ENCODE measurements around the gene CDC23.
A peak's percentile ranks its signal among the peaks of the same experiment; 100 is the strongest.
"Not testable (repeated sequence)": the region's sequence is repeated elsewhere in the genome, so short reads cannot be mapped to it uniquely, and the experiment has no call there.

The CDC23 gene

GRCh38 chr5:138213161-138214029, at the start of gene CDC23:
Gene CDC23, minus strand, starts transcription at chr5:138213323. Its CDS starts 11 bp downstream, at chr5:138213312.
- DNase-seq (ENCODE audit: low read depth) = peak; percentile 98
- H3K4me3 ChIP-seq (ENCODE audit: low read depth, low read length) = peak within 1 kb of the TSS; percentile 97
- no peak for TF ChIP-seq CTCF (conservative IDR thresholded peaks at IDR 0.05; ENCODE audit: low read depth, low read length)

GRCh38 chr5:138258704-138259292, 45.7 kb upstream of the CDC23 start:
- no peak overlapping the region for H3K4me3 ChIP-seq (ENCODE audit: low read depth, low read length)
- no peak for DNase-seq (ENCODE audit: low read depth)
- TF ChIP-seq CTCF (conservative IDR thresholded peaks at IDR 0.05; ENCODE audit: low read depth, low read length) = no peak

GRCh38 chr5:138257583-138257982, 44.5 kb upstream of the CDC23 start:
- no peak for DNase-seq (ENCODE audit: low read depth)
- H3K4me3 ChIP-seq (ENCODE audit: low read depth, low read length) = no peak overlapping the region
- TF ChIP-seq CTCF (conservative IDR thresholded peaks at IDR 0.05; ENCODE audit: low read depth, low read length) = no peak

GRCh38 chr5:138252944-138253343, 39.8 kb upstream of the CDC23 start:
- no peak for DNase-seq (ENCODE audit: low read depth)
- no peak overlapping the region for H3K4me3 ChIP-seq (ENCODE audit: low read depth, low read length)
- TF ChIP-seq CTCF (conservative IDR thresholded peaks at IDR 0.05; ENCODE audit: low read depth, low read length) = no peak

- H3K4me3 ChIP-seq (ENCODE audit: low read depth, low read length) = not testable (repeated sequence)
Observed at GRCh38 chr5:138247800-138248199, 34.7 kb upstream of the CDC23 start.

GRCh38 chr5:138246822-138247221, 33.7 kb upstream of the CDC23 start:
- no peak for TF ChIP-seq CTCF (conservative IDR thresholded peaks at IDR 0.05; ENCODE audit: low read depth, low read length)
- no peak for DNase-seq (ENCODE audit: low read depth)
- H3K4me3 ChIP-seq (ENCODE audit: low read depth, low read length) = no peak overlapping the region

More at GRCh38 chr5:138247800-138248199, 34.7 kb upstream of the CDC23 start:
- DNase-seq (ENCODE audit: low read depth) = not testable (repeated sequence)

GRCh38 chr5:138246334-138246733, 33.2 kb upstream of the CDC23 start:
- no peak for DNase-seq (ENCODE audit: low read depth)
- TF ChIP-seq CTCF (conservative IDR thresholded peaks at IDR 0.05; ENCODE audit: low read depth, low read length) = no peak
- no peak overlapping the region for H3K4me3 ChIP-seq (ENCODE audit: low read depth, low read length)
